ENCODE data around the gene MICAL2.

DNA sequence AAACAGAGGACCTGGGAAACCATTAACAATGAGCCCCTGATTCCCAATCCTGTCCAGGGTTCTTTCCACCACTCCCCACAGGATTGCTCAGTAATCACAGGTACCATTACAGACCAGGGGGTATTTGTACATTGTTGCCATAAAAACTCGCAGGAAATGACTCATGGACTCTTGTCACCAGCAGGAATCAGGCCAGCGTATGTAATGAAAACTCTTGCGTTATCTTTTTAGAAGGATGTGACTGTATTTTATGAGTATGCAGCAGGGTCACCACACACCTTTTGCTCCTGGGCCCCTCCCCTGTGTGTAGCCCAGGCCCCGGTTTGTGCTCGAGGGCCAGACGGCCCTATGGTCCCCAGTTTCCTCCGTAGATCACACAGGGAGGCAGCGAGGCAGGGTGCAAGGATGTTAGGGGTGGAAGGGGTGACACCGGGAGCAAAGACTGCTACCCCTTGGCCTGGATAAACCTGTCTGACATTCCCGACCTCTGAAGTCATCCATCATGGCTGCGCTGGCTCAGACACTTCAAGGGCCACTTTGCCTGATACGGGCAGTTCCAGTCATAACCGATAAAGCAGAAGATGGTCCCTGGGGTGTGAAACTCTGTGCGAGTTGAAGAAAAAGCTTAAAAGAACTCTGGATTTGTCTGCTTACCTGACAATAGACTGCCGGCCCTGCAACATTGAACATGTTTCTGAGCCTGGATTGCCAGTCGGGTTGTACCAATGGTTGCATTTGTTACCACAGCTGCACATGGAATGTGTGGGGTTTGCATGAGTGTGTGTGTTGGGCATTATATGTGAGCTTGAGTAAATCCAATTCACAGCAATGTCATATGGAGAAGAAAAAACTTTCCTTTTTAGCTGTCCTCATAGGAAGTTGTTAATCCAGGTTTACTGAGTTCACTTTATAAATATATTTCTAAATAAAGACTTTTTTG, 56.9 kb downstream of the MICAL2 start:
- TF ChIP-seq, protein P1, sequence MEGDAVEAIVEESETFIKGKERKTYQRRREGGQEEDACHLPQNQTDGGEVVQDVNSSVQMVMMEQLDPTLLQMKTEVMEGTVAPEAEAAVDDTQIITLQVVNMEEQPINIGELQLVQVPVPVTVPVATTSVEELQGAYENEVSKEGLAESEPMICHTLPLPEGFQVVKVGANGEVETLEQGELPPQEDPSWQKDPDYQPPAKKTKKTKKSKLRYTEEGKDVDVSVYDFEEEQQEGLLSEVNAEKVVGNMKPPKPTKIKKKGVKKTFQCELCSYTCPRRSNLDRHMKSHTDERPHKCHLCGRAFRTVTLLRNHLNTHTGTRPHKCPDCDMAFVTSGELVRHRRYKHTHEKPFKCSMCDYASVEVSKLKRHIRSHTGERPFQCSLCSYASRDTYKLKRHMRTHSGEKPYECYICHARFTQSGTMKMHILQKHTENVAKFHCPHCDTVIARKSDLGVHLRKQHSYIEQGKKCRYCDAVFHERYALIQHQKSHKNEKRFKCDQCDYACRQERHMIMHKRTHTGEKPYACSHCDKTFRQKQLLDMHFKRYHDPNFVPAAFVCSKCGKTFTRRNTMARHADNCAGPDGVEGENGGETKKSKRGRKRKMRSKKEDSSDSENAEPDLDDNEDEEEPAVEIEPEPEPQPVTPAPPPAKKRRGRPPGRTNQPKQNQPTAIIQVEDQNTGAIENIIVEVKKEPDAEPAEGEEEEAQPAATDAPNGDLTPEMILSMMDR (IDR thresholded peaks at IDR 0.05 in 4 of 5, conservative IDR thresholded peaks at IDR 0.05 in 1 of 5), result no peak
- TF ChIP-seq POLR2A (IDR thresholded peaks at IDR 0.05), result no peak

Data from gastrocnemius medialis (tissue), 4 donors.